ENCODE measurements around the gene SH3TC2.

The SH3TC2 gene

DNA sequence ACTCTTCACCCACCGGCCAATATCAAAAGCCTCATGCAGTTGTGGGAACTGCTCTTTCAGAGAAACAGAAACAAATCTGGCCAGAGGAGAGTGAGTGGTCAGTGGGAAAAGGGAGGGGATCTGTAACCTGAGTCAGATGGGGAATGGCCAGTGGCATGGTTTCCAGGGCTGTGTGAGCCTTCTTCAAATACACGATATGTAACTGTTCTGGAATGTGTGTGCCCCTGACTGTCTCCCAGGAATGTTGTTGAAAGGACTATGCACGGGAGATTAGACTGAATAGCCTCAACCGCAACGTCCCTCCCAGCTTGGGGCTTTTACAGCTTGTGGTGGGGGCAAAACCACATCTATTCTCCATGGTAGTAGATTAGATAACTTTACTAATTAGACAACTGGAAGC, 60.8 kb downstream of the SH3TC2 start:
- no peak for DNase-seq (ENCODE audit: low read depth in 1 of 2, low spot score in 1 of 2)

DNA sequence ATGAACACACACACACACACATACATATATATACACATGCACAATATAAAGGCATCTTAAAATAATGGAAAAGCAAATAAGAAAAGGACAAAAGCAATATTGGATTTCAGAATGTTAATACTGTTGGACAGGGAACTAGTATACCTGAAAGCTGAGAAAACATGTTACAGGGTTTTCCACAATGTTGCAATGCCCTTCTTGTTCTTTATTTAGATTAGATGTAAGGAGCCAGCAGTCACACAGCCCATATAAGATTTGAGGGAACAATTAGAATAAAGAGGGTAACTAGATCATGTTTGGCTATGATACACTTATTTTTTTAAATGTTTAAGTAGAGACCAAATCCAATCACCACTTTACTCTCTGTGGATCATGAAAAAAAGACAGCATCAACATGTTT, 61.7 kb downstream of the SH3TC2 start:
- DNase-seq (ENCODE audit: low read depth in 1 of 2, low spot score in 1 of 2), result no peak

DNA sequence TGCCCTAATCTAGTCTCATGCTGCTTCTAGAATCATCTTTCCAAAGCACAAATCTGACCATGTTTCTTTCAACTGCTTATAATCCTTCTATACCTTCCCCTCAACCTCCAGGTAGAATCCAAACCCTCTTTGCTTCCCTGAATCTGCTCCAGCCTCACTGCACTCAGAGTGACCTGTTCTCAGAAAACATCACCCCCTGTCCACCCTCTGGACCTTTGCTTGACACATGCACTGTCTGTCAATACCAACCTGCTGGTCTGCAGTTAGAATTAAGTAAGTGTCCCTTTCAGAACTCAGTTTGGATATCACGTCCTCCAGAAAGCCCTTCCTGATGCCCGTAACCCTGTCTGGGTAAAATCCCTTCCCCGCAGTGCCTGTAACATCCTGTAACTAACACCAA, 63.1 kb downstream of the SH3TC2 start:
- no peak for DNase-seq (ENCODE audit: low read depth in 1 of 2, low spot score in 1 of 2)

DNA sequence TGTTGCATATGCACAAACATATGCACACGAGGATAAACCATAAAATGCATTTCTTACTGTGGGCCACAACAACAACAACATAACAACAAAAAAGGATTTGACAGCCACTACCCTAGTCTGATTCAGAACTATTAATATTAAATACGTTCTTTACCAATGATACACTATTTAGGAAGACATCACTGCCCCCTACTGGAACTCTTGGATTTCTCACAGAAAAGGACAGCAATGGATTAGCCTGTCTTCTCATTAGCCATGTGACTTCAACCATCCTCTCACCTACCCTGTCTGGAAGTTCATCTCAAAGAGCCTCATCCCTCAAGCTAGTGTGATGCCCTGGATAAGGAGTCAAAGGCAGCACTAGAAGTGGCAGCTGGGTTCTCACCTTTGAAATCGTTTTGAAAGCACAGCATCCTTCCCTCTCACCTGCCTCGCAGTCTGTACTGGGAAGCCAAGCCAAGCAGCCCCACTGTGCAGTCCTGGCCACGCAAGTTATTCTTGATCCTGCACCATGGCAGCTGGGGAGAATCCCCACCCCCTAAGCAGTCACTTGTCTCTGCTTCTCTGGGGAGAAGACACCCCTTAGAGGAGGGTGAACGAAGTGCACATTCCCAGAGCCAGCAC, 64.6 kb downstream of the SH3TC2 start:
- no peak for DNase-seq (ENCODE audit: low read depth in 1 of 2, low spot score in 1 of 2)

DNA sequence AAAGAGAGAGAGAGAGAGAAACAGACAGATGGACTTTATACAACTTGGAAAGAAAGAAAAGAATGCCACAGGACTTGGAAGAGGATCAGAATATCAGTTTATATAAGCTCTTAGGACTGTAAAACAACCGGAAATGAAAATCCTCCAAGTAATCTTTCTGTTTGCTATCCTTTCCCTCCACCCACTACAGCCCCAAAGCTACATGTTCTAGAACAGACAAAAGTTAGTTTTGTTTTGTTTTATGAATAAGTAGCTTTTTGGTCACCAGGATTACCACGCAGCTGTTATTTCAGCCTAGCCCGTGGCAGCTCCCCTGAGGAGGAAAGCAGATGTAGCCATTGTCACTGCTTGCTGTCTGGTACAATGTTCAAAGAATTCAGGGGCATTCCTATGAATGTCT, 66.6 kb downstream of the SH3TC2 start:
- DNase-seq (ENCODE audit: low read depth in 1 of 2, low spot score in 1 of 2), result no peak

DNA sequence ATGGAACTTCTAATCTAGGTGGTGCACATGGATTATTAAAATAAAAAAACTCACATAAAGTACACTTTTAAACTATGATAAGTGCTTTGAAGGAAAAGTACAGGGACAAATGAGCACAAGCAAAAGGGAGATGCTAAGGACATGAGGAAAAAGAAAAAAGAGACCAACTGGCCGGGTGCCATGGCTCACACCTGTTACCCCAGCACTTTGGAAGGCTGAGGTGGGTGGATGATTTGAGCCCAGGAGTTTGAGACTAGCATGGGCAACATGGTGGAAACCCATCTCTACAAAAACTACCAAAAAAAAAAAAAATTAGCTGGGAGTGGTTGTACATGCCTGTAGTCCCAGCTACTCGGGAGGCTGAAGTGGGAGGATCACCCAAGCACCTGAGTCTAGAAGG, 67.1 kb downstream of the SH3TC2 start:
- DNase-seq (ENCODE audit: low read depth in 1 of 2, low spot score in 1 of 2), result no peak

DNA sequence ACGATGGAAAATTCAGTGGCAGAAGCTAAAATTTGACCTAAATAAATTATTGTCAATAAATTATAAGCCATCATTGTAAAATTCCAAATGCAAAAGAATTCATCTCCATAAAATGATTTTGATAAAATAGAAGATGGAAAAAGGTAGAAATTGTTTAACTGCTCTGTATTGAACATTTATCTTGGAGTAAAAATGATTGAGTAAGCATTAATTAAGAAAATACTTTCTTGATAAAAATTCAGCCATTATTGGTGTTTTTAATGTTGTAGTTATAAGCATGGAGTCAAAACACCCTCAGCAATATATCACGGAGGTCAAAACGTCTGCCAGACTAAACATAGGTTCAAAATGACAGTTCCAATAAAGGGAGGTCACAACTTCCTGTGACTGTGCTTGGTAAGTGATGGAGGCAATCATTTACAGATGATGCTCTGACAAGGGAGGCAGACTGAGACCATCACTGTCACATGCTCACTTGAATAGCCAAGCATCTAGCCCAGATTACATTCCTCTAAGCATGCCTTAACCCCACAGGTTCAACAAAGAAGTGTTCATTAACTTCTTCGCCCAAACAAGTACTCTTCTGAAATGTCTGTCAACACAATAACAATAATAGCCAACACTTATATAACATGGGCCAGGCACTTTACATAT, 69.5 kb downstream of the SH3TC2 start:
- DNase-seq (ENCODE audit: low read depth in 1 of 2, low spot score in 1 of 2), result no peak

DNA sequence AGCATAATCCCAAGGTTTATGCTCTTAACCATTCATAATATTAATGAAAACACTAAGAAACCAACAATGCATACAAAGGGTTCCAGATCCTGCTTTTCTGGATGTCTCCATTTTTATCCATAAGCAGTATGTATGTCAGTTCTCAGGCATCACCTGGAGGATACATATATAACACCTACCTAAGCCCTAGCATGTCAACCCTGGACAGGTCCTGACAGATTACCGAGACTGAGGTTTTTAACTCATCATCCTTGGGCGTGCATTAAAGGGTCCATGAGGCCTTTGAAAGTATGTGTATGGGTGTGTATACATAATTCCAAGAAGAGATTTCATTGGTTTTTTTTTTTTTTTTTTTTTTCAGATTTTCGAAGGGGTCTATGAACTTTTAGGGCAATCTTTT, 70.6 kb downstream of the SH3TC2 start:
- no peak for DNase-seq (ENCODE audit: low read depth in 1 of 2, low spot score in 1 of 2)

DNA sequence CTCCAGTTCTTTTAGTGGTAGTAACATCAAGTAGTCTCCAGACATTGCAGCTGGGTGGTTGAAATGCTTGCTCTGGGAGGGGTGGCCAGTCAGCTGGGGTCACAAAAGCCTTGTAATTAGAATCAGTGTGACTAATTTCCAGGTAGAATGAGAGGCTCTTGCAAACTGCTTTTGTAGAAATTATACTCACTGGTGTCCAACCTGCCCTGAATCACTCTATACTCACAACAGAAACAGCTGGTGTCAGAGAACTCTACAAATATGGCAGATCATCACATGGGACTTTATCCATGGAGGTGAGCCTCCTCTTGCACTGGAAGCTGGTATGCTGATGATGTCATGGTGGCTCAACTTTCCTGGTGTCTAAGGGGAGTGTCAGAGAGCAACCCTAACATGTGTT, 71.3 kb downstream of the SH3TC2 start:
- no peak for DNase-seq (ENCODE audit: low read depth in 1 of 2, low spot score in 1 of 2)

DNA sequence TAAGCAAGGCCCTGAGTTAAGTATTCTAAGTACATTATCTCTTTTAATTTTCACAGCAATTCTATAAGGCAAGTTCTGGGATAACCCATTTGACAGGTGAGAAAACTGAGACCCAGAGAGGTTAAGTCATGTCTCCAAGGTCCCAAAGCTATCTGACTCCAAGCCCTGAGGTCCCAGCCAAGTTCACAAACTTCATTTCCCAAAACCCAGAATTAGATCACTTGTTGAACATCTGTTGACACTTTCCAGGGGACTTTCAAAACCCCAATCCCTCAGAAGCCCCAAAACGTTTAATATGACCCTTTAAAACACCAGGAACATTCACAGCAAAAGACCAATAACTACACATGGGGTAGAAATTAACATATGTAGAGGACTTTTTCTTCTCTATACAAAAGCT, 72.0 kb downstream of the SH3TC2 start:
- DNase-seq (ENCODE audit: low read depth in 1 of 2, low spot score in 1 of 2), result no peak

DNA sequence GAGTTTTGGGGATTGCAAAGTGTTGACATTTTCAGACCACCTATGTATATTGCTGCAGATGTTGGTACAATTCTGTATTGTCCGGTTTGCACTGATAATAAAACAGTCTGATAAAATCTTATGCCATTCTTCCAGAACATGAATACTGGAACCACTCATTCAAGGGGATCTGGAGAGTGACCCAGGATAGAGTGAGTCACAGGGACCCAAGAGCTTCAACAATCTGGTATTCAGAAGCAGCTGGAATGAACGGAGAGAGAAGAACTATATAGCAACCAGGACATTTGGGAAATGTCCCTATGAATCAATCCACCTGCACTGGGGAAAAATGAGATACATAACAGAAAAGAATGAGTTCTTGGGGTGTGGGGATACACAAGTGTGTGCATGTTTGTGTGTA, 73.3 kb downstream of the SH3TC2 start:
- DNase-seq (ENCODE audit: low read depth in 1 of 2, low spot score in 1 of 2), result no peak

DNA sequence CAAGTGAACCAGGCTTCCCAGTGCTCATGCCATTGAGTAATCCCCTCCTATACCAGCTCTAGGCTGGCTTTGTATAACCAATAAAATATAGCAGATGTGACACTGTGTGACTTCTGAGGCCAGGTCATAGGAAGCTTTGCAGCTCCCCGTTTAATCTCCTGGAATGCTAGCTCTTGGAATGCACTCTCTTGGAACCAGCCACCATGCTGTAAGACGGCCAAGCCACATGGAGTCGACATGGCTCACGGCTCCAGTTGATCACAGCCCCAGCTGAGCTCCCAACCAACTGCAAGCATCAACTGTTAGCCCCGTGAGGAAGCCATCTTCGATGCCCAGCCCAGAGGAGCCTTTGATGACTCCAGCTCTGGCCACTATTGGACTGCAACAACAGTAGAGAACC, 74.5 kb downstream of the SH3TC2 start:
- no peak for DNase-seq (ENCODE audit: low read depth in 1 of 2, low spot score in 1 of 2)

DNA sequence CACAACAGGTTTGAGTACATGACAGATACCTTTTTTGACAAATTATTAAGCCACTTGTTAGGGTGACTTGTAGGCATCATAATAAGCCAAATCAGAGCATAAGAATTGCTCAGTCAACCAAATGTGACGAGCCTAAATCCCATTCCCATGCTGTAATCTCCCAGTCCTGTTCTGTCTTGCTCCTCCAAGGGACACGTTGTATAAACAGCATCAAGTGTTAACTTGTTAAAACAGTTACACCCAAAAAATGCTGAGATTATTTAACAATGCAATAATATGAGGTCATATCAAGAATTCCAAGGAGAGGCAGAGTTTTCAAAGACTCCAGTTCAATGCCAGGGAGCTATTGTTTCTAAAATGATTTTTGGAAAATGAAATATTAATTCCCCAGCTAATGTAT, 76.2 kb downstream of the SH3TC2 start:
- DNase-seq (ENCODE audit: low read depth in 1 of 2, low spot score in 1 of 2), result no peak

DNA sequence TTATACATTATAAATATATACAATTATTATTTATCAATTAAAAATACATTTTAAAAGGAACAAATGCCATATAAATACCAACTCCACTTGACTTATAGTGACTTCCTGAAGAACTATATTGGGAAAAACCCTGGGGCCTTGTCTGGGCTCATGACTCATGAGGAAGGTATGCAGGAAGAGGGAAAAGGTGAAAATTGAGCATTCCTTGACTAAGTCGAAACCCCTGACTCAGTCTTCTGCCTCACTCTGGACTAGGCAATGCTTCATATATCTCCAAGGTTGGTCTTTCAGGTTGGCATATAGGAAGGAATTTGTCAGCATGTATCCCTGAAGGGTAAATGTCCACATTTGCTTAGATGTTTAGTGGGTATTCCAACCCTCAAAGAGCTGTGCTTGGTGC, 78.5 kb downstream of the SH3TC2 start:
- no peak for DNase-seq (ENCODE audit: low read depth in 1 of 2, low spot score in 1 of 2)

DNA sequence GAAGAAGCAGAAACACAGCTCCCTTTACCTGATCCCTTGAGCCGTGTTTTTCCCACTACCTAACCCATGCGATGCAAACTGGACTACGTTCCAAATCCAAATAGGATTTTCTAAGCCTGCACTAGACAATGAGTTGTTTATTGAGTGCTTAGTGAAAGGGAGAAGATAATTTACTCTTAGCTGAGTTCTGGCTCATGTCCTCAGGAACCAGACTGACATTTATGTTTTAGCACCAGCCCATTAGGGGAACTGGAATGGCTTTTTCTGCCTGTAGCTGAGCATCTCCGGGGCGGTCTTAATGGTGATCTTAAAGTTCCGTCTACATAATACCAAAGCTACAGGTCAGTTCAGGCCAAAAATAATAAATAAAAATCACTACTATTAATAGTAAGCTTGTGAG, 81.5 kb downstream of the SH3TC2 start:
- DNase-seq (ENCODE audit: low read depth in 1 of 2, low spot score in 1 of 2), result no peak

DNA sequence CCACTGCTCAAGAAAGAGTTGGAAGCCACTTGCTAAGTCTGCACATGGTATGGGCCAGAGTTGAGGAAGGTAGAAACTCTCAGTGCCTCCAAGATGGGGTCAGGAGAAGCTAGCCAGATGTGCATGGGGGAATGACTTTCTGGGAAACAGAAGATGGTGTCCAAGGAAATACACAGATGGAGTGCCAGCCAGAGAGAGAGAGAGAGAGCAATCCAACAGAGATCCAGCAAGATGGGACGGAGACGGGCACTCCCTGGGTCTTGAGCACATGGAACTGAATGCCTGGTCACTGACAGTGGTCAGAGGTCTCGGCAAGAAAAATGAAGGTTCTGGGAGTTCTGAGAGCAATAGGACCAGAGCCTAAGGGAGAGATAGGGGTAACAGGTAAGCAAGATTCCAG, 82.1 kb downstream of the SH3TC2 start:
- no peak for DNase-seq (ENCODE audit: low read depth in 1 of 2, low spot score in 1 of 2)

DNA sequence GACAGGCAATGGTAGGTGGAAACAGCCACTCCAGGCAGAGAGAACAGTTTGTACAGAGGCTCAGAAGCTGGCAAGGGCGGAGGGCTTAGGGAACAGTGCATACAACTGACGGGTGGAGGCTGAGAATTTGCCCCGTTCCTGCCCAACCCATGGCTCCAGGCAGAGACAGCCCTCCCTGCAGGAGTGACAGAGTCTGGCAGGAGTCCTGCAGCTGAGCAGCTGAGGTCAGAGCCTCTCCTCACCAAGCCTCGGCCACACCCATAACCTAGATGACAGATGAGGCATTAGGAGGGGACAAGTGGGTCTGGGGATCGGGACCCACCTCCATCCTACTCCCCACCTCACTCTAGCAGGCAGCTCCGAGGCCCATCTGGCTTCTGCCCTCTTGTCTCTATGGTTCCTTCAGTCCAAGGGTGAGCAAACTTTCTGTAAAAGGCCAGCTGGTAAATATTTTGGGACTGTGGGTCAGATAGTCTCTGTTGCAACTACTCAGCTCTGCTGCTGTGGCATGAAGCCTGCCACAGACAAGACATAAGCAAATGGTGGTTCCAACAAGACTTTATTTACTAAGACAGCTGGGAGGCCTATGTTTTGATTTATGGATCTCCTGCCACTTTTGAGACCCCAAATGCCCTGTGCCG, 83.7 kb downstream of the SH3TC2 start:
- DNase-seq (ENCODE audit: low read depth in 1 of 2, low spot score in 1 of 2), result no peak

DNA sequence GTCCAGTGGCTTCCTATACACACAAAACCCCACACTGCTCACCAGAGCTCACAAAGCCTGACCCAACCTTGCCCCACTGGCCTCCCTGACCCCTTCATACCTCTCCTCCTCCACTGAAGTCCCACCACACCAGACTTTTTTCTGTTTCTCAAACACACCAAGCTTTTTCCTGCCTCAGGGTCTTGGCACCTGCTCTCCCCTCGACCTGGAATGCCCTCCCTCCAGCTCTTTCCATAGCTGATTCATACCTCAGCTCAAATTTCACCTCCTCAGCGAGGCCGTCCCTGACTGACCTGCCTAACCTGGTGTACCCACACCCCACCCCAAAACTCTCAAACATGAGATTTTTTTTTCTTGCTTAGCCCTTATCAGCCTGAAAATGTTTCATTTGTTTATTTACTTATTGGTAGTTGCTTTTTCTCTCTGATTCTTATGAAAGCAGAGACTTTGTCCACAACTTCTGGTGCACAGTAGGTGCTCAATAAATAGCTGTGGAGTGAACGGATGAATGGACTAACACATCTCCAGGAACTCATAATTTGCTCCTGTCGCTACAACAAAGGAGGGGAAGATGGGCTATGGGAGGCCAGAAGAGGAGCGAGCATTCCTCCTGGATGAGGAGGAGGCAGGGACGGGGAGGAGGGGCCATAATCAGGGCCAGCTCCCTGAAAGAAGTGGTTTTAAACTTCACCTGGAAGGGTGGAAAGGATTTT, 84.3 kb downstream of the SH3TC2 start:
- DNase-seq (ENCODE audit: low read depth in 1 of 2, low spot score in 1 of 2), result no peak

DNA sequence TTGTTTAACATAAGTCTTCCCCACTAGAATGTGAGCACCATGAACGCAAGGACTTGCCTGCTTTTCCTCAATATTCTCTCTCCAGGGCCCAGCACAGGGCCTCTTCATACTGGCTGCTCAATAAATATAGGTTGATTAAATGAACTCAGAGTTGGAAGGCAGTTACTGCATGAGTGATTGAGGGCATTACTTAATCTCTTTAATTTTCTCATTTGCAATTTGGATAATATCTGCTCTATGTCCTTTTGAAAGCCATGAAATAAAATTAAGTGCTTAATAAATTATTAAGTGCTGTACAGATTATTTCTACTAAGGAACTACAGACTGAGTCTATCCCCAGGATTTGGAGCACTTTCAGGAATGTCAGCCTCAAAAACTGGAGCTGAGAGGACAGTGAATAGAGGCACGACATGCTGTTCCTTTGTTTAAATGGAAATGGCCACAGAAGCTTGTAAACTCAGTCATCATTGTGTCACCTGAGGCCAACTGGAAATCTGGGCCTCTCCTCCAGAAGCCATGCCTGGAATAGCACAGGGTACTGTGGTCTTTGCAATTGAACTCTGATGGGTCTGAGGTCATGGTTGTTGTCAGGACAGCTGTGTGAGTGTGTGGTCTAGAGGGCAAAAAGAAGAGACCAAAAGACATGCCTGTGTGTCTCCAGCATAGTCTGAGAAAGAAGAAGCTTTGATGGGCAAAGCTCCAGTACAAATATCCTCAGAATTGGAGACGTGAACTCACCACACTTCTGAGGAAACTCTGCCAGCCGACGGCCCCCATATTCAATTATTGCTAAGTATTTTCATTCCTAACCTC, 86.1 kb downstream of the SH3TC2 start:
- no peak for DNase-seq (ENCODE audit: low read depth in 1 of 2, low spot score in 1 of 2)

DNA sequence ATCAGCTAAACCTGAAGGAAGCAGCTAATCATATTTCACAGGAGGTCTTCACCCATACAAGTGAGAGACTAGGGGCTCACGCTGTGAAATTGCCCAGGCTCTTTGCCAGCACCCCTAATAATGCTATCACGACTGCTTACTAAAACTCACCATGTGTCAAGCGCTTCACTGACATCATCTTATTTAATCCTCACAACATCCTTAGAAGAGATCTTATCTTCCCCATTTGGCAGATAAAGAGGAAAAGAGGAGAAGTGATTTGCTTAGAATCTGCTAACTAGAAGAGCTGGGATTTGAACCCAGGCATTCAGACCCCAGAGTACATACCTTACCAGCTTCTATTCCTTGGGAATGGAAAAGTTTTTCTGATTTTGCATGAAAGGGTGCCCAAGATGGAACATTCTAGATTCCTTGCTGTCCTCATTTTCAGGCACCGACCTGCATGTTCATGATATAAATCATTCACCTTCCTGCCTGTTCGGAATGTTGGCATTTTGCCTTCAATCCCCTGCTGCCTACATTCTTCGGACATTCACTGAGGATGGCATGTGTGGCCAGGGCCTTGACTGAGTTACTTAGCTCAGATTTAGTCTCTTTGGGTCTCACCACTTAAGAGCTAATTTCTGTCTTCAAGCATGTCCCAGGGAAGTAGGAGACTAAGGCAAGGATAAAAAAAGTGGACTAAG, 88.1 kb downstream of the SH3TC2 start:
- DNase-seq (ENCODE audit: low read depth in 1 of 2, low spot score in 1 of 2), result no peak

DNA sequence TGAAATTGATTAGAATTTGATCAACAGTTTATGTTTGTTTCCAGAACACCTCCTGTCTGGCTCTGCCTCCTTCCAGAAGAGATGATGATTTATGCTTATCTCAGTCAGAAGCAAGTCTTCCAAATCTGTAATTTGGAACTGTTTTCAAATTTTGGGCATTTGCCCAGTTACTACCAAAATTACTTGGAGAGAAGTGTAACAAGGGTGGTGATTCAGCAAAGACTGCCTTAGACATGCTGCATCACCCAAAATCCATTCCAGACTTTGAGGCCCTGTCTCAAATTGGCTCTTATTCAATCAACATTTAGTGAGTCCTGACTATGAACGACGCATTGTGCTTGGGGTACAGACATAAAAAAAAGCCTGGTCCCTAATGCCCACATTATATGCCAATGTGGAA, 89.4 kb downstream of the SH3TC2 start:
- DNase-seq (ENCODE audit: low read depth in 1 of 2, low spot score in 1 of 2), result no peak

All from activated T-helper 1 cell treated with anti-CD3 and anti-CD28 coated beads, Interleukin-2, amount 50 U/mL, for 16 hours (primary cell).